ENCODE data around the gene DRAXIN.

Gene DRAXIN

DNA sequence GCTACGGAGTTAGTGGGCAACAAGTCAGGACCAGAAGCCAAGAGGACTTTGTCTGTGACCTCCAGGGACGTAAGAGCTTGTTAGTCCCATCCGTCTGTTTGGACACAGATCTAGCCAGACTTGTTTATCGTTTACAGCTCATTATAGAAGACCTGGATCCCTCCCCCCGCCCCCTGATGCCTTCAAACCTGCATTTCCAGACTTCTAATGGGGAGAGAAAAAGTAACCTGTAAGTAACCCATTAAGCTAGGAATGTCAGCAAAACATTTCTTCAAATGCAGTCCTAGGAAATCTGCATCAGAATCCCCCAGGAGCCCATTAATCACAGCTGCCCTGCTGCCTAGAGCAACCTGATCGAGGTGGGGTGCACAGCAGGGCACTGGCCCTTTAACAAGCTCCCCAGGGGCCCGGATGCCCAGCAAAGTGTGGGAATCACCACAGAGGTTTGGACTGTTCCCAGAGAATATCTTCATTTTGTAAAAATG, 9.2 kb upstream of the DRAXIN start:
- TF ChIP-seq, protein P1, sequence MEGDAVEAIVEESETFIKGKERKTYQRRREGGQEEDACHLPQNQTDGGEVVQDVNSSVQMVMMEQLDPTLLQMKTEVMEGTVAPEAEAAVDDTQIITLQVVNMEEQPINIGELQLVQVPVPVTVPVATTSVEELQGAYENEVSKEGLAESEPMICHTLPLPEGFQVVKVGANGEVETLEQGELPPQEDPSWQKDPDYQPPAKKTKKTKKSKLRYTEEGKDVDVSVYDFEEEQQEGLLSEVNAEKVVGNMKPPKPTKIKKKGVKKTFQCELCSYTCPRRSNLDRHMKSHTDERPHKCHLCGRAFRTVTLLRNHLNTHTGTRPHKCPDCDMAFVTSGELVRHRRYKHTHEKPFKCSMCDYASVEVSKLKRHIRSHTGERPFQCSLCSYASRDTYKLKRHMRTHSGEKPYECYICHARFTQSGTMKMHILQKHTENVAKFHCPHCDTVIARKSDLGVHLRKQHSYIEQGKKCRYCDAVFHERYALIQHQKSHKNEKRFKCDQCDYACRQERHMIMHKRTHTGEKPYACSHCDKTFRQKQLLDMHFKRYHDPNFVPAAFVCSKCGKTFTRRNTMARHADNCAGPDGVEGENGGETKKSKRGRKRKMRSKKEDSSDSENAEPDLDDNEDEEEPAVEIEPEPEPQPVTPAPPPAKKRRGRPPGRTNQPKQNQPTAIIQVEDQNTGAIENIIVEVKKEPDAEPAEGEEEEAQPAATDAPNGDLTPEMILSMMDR (IDR thresholded peaks at IDR 0.05) = no peak

DNA sequence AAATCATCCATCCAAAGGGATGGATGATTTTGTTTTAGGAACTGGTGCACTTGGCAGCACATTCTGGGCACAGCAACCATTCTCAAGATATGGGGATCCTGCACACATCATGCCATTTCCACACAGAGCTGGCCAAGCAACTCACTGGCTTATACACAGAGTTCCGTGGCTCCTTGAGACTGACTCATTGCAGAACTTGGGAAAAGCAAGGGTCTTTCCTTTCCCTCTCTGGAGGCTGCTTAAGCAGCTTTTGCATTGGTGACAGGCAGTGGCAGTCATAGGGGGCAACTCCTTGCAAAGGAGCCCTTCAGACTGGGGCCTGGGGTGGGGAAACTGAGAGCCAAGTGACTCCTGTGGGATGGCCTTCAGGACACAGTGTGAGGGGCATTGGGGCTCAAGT, 8.7 kb upstream of the DRAXIN start:
- TF ChIP-seq, protein P1 (IDR thresholded peaks at IDR 0.05) = no peak

DNA sequence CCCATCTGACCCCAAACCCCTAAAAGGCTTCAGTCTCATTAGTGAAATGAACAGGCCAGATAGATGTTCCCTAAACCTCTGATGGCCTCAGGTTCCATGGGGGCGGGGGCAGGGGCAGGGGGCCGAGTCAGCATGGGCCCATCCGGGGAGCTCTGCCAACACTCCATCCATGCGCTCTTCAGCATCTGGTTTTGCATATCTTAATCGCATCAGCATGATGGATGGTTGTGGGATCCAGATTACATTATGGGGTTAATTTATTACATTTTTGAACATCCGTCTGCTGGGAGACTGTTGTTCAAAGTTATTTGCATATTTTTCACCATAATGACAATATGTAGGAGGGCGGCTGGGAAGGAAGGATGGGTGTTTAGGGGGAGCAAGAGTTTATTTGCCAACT, 7.4 kb upstream of the DRAXIN start:
- TF ChIP-seq, protein P1 (IDR thresholded peaks at IDR 0.05) = no peak

DNA sequence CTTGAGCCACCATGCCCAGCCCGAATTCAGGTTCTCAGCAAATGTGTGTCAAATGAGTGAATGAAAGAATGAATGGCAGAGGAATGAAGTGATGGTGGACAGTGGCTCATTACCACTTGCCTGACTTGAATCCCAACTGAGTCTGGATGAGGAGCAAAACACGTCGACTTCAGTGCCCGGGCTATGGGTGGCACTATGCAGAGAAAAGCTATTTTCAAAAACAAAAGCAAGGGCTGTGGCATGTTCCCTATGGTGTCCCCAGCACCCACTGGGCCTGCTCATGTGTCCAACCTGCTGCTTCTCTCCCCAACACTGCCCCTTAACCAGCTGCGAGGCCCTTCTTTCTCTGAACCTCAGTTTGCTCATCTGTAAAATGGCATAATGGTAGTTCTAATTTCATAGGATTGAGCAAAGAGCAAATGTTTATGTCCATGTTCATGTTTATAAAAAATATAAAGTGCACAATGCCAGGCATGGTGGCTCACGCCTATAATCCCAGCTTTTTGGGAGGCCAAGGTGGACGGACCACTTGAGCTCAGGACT, 6.2 kb upstream of the DRAXIN start:
- TF ChIP-seq, protein P1 (IDR thresholded peaks at IDR 0.05) = no peak

DNA sequence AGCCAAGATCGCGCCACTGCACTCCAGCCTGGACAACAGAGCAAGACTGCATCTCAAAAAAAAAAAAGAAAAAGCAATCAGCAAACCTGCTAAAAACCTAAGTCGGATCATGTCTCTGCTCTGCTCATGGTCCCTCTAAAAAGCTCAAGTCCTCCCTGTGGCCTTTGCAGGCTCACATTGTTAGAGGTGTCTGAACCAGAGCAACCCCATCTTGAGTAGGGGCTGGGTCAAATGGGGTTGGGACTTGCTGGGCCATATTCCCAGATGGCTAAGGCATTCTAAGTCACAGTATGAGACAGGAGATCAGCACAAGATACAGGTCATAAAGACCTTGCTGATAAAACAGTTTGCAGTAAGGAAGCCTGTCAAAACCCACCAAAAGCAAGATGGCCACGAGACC, 3.0 kb upstream of the DRAXIN start:
- TF ChIP-seq, protein P1 (IDR thresholded peaks at IDR 0.05) = no peak

DNA sequence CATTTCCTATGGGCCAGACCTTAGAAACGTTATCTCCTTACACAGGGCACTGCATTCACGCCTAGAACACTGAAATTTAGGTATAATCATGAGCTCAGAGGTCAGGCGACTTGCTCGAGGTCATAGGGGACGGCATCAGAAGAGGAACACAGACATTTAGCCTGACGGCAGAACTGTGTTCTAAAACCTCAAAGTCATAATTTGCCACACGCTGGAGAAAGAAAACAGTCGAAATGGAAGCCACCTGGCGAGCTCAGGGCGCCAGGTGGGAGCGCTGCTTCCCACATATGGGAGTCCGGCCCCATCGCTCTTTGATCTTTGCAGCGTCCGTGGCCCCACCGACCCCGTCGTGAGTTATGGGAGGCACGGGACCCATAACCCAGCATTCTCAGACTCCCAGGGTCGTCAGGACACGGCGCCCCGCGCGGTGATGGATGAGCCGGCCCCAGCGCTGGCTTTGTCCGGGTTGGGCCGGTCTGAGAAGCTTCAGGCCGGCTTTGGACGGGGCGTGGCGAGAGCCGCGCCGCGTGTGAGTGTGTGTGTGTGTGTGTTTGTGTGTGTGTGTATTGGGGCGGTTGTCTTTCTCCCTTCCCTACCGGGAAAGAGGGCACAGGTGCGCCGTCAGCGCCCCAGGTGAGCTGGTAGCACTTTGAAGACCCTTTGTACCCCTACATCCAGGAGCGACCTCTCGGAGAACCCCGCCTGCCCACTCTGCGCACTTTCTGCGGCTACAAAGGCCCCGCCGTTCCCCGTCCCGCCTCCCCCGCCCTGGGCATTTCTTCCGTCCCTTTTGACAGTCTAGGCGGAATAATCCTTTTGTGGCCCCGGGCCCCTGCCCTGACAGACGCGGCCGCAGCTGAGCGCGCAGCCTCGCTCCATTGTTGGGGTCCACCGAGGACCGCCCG, 861 bp upstream of the DRAXIN start:
- TF ChIP-seq, protein P1 (IDR thresholded peaks at IDR 0.05) = no peak

DNA sequence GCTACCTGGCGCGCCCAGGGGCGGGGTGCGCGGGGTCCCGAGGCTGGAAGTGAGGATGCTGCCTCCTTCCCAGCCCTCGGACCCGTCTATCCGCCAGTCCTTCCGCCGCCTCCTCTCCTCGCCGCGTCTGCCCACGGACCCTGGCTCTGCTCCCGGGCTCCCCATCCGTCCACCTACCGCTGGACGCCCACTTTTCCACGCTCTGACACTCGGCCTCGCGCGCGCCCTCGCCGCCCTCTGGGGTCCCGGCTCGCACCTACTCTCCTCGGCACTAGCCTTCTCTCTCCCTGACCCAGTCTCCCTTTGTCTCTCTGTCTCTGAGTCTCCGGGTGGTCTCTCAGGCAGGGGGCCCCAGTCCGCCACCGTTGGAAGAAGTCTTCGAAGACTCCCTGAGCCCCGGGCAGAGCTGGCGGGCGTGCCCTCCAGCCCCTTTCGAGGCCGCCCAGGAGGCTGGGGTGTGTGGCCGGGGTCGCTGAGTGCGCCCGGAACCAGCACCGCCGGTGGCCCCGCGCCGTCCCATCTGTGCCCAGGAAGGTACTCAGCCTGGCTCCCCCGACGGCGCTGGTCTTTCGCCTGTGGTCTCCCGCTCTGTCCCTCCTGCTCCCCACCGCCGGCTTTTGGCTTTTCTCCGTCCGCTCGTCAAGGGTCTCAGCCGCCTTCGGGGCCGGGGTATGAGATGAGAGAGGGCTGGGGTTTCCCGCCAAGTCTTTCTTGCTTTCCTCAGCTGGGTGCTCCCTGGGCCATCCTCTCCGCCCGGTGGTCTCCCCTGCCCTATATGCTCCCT, 610 bp downstream of the DRAXIN start:
- TF ChIP-seq, protein P1 (IDR thresholded peaks at IDR 0.05) = no peak
